Right lobe of liver (tissue), 6 donors: ENCODE measurements around the gene FGFR3. TPM values are rescaled to one million over a fixed set of nuclear protein-coding genes. Genes with fewer than 3 reads are reported as not detected.

ENCODE experiments used
- ATAC-seq, 4 donors: fragments of 200-7000 bp; cut with Tn5 transposase; one replicate each; pipeline ENCODE4 v1.9.1; 2020; ENCODE audit warnings: mild to moderate bottlenecking in 4 of 4, moderate library complexity in 4 of 4
- DNase-seq, 3 donors: peaks; one replicate each; pipeline ENCODE4 v3.0.0-alpha.2; 2020
- H3K27ac ChIP-seq, 3 donors: fragments of 200-600 bp; one replicate each; pipeline ENCODE4 v1.8.0; 2022
- H3K27me3 ChIP-seq, 2 donors: fragments of 200-600 bp; one replicate each; pipeline ENCODE4 v1.8.0; 2022
- H3K36me3 ChIP-seq, 4 donors: fragments of 200-600 bp; sonication (generic) in 1 of 4; one replicate each; pipeline versions ENCODE4 v1.5.1 to v1.8.0; 2017 to 2022; ENCODE audit warnings: control low read depth in 1 of 4
- H3K4me1 ChIP-seq, 4 donors: fragments of 200-600 bp; sonication (generic) in 1 of 4; one replicate each; pipeline versions ENCODE4 v1.5.1 to v1.8.0; 2017 to 2022; ENCODE audit warnings: control low read depth in 1 of 4
- H3K4me3 ChIP-seq, 3 donors: fragments of 200-600 bp; one replicate each; pipeline ENCODE4 v1.8.0; 2022
- H3K9me3 ChIP-seq, 4 donors: fragments of 200-600 bp; sonication (generic) in 1 of 4; one replicate each; pipeline versions ENCODE4 v1.5.1 to v1.8.0; 2017 to 2022; ENCODE audit warnings: control low read depth in 1 of 4
- POLR2A ChIP-seq: fragments of 450-650 bp; IDR thresholded peaks from one replicate; pipeline ENCODE4 v1.6.1; 2017; ENCODE audit warnings: antibody characterized with exemption, mild to moderate bottlenecking
- WGBS: methylation state at CpG from one replicate; pipeline ENCODE4 v1.1.6; 2018; ENCODE audit warnings: low coverage, low lambda C conversion rate; ENCODE audit not compliant: insufficient coverage; ENCODE audit errors: missing lambda C conversion rate; 5-methylcytosine and 5-hydroxymethylcytosine counted together
- intact Hi-C, 2 donors: fragments of 100-400 bp; cut with DNase I; formaldehyde crosslinking; loops; one replicate each; pipeline versions ENCODE4 v1.11.2 to v1.14.1; 2022
- total RNA-seq, 6 experiments: library from RNA; depleted of rRNA in 2 of 6; stranded (reverse); fragments of >200 nt in 2 of 6; fragmentation: NEBNext Ultra II Directional in 3 of 6; extraction: Animal tissue kit (Norgen Biotek cat#: 25700) in 3 of 6; gene quantifications; one replicate each; pipeline versions ENCODE4 v1.1.0 to v1.2.4, GENCODE V29; 2016 to 2023
- TF ChIP-seq, protein P1 (sequence below), 4 donors: fragments of 200-600 bp in 3 of 4; fragments of 450-650 bp in 1 of 4; IDR thresholded peaks; one replicate each; pipeline versions ENCODE4 v1.5.1 to v1.8.0; 2016 to 2022; ENCODE audit warnings: antibody characterized with exemption in 4 of 4, mild to moderate bottlenecking in 2 of 4
- donor health status: DM: no; HTN: yes; CAD: no.
- donor health status: DM: no; HTN: no; CAD: no.
- donor health status: DM: no; HTN: no; CAD: no.
- donor health status: DM: no; HTN: yes; CAD: no.
- donor health status: DM: no; HTN: yes; CAD: no.

The FGFR3 gene
- total RNA-seq, 6 experiments from 2014 or later, result 14.3 to 30.0 (median 25.7) TPM

DNA sequence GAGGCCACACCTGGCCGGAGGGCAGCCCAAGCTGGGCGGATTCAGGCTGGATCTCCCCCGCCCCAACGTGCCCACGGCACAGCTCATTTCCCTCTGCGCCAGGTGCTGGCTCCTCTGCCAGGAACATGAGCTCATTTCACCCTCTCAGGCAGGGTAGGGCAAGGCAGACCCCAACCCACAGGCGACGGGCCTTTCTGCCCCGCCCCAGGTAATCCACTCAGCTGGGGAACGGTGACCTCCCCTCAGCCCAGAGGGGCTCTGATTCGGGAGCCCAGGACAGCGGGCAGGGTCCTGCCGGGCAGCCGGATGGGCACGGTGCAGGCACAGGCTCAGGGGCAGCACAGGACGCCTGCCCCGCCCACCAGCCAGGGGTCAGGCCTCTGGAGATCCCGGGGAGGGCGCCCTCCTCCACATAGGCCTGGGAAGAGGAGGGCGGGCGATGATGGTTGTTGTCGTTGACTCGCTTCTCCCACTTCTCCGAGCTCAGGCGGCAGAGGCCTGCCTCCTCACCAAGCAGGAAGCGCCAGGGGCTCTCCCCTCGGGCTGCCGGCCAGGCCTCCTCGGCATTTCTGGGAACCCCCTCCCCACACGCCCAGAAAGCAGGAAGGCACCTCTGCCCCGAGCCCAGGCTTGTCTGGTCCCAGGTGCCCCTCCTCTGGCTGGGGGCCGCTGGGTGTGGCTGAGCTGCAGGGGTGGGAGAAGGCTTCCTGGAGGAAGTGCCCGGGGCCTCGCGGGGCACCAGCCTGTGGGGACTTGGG is 40.6 kb upstream of the FGFR3 start:
- Histone ChIP-seq H3K27me3 (no peaks in the 10 kb centered on the region), H3K9me3 (no peaks in the 10 kb centered on the region), H3K36me3 (no peaks in the 10 kb centered on the region), H3K4me3 (no peak overlapping the region), H3K27ac (no peak overlapping the region), H3K4me1 (no peaks in the 10 kb centered on the region)
- intact Hi-C loops, result loop anchor here in 1 of 2 donors (5.0 to 10.0 kb wide), 2 partner anchors 55 to 142 kb away; no protein-coding TSS in a partner anchor
- DNase-seq, result no peak
- TF ChIP-seq, protein P1, sequence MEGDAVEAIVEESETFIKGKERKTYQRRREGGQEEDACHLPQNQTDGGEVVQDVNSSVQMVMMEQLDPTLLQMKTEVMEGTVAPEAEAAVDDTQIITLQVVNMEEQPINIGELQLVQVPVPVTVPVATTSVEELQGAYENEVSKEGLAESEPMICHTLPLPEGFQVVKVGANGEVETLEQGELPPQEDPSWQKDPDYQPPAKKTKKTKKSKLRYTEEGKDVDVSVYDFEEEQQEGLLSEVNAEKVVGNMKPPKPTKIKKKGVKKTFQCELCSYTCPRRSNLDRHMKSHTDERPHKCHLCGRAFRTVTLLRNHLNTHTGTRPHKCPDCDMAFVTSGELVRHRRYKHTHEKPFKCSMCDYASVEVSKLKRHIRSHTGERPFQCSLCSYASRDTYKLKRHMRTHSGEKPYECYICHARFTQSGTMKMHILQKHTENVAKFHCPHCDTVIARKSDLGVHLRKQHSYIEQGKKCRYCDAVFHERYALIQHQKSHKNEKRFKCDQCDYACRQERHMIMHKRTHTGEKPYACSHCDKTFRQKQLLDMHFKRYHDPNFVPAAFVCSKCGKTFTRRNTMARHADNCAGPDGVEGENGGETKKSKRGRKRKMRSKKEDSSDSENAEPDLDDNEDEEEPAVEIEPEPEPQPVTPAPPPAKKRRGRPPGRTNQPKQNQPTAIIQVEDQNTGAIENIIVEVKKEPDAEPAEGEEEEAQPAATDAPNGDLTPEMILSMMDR (IDR thresholded peaks at IDR 0.05), result no peak
- TF ChIP-seq POLR2A, result no peak
- no CpG with 5 or more reads among the region's 35 CpGs for WGBS
- ATAC-seq, result peak; percentile 1 to 20 (median 9)

- intact Hi-C loops, result loop anchor here in 1 of 2 donors (5.0 to 10.0 kb wide), 2 partner anchors 54 to 142 kb away; no protein-coding TSS in a partner anchor
- no peaks in the 10 kb centered on the region for H3K27me3 ChIP-seq
- WGBS, result no CpG with 5 or more reads among the region's 10 CpGs
Observed at GRCh38 chr4:1753294-1753696, 39.8 kb upstream of the FGFR3 start.

DNA sequence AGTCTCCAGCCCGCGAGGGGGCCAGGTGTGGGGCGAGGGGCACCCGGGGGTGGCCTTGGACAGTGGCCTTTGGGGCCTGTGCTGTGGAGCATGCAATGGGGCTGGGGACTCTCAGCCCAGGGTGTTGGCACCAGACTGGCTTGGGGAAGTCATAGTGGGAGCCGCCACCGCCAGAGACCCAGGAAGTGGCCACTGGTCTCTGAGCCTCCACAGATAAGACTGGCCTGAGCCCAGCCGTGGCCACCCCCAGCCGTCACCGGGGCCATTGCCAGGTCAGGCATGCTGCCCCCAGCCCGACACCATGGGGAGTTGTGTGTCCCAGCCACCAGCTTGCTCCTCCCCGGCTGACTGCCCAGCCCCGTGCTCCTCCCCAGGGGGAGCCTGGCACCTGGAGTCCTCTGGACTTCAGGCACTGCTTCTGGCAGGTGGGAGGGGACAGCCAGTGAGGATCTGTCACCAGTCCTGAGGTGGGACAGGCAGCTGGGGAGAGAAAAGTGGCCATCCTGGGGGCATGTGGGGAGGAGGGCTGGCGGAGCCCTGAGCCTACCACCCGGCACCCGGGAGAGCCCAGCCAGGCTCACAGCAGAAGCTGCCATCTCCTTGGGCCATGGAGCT is 39.3 kb upstream of the FGFR3 start:
- Histone ChIP-seq H3K27ac (no peak overlapping the region), H3K4me3 (no peak overlapping the region), H3K9me3 (no peaks in the 10 kb centered on the region), H3K36me3 (no peaks in the 10 kb centered on the region), H3K27me3 (no peaks in the 10 kb centered on the region), H3K4me1 (no peaks in the 10 kb centered on the region)
- intact Hi-C loops, result loop anchor here in 1 of 2 donors (5.0 to 10.0 kb wide), 2 partner anchors 53 to 141 kb away; no protein-coding TSS in a partner anchor
- ATAC-seq (peak in 1 of 4 donors; percentile 3), DNase-seq (no peak)
- 79% methylated on average over 4 of the region's 15 CpGs for WGBS
- no peak for TF ChIP-seq POLR2A
- TF ChIP-seq, protein P1 (IDR thresholded peaks at IDR 0.05), result no peak

More at GRCh38 chr4:1753294-1753696, 39.8 kb upstream of the FGFR3 start:
- TF ChIP-seq, protein P1 (IDR thresholded peaks at IDR 0.05), result no peak
- no peak for TF ChIP-seq POLR2A
- H3K27ac ChIP-seq, result no peak overlapping the region
- ATAC-seq, result no peak
- no peaks in the 10 kb centered on the region for H3K36me3 ChIP-seq
- no peaks in the 10 kb centered on the region for H3K9me3 ChIP-seq
- DNase-seq, result no peak
- H3K4me3 ChIP-seq, result no peak overlapping the region
- H3K4me1 ChIP-seq, result no peaks in the 10 kb centered on the region

GRCh38 chr4:1754336-1754735 is 38.8 kb upstream of the FGFR3 start:
- ATAC-seq (no peak), DNase-seq (no peak)
- H3K27me3 ChIP-seq, result no peaks in the 10 kb centered on the region
- intact Hi-C loops, result loop anchor here in 1 of 2 donors (5.0 to 10.0 kb wide), 2 partner anchors 53 to 140 kb away; no protein-coding TSS in a partner anchor
- no peak overlapping the region for H3K4me3 ChIP-seq
- H3K27ac ChIP-seq, result no peak overlapping the region
- no CpG with 5 or more reads among the region's 5 CpGs for WGBS
- H3K9me3 ChIP-seq, result no peaks in the 10 kb centered on the region
- no peaks in the 10 kb centered on the region for H3K36me3 ChIP-seq
- TF ChIP-seq, protein P1 (IDR thresholded peaks at IDR 0.05), result no peak
- no peak for TF ChIP-seq POLR2A
- H3K4me1 ChIP-seq, result no peaks in the 10 kb centered on the region
